Body of pancreas (tissue), 4 donors: ENCODE measurements around the gene MFAP1.

Experiments used
- POLR2A ChIP-seq, 3 donors: fragments of 450-650 bp; IDR thresholded peaks; one replicate each; pipeline ENCODE4 v1.6.1; 2016; ENCODE audit warnings: antibody characterized with exemption in 3 of 3, mild to moderate bottlenecking in 2 of 3
- TF ChIP-seq, protein P1 (sequence below), 7 experiments: fragments of 450-650 bp in 4 of 7; fragments of 200-600 bp in 3 of 7; sonication (generic) in 3 of 7; IDR thresholded peaks; one replicate each; pipeline ENCODE4 v1.5.1; 2016 to 2019; ENCODE audit warnings: antibody characterized with exemption in 7 of 7

DNA sequence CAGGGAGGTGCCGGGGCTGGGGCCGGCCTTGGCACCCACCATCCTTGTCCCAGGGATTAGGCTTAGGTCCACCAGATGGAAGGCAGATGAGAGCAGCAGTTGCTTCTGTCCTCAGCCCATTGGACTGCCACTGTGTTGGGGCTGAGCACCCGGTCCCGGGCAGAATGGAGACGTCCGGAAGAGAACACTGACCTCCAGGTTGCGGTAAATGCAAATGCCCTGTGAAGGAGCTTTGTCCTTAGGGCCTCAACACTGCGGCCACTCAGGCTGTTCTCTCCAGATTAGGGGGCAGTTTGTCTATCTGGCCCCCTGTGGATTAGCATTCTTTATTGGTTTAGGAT lies 24.6 kb downstream of the MFAP1 start, which contains the start of gene SERINC4:
- TF ChIP-seq, protein P1, sequence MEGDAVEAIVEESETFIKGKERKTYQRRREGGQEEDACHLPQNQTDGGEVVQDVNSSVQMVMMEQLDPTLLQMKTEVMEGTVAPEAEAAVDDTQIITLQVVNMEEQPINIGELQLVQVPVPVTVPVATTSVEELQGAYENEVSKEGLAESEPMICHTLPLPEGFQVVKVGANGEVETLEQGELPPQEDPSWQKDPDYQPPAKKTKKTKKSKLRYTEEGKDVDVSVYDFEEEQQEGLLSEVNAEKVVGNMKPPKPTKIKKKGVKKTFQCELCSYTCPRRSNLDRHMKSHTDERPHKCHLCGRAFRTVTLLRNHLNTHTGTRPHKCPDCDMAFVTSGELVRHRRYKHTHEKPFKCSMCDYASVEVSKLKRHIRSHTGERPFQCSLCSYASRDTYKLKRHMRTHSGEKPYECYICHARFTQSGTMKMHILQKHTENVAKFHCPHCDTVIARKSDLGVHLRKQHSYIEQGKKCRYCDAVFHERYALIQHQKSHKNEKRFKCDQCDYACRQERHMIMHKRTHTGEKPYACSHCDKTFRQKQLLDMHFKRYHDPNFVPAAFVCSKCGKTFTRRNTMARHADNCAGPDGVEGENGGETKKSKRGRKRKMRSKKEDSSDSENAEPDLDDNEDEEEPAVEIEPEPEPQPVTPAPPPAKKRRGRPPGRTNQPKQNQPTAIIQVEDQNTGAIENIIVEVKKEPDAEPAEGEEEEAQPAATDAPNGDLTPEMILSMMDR (IDR thresholded peaks at IDR 0.05), result no peak
- no peak for TF ChIP-seq POLR2A (IDR thresholded peaks at IDR 0.05)
